Uterus (tissue), 2 donors: Measurements from ENCODE around the gene CNDP2.

Source experiments
- CTCF ChIP-seq, 4 experiments: fragments of 200-600 bp in 2 of 4; fragments of 450-650 bp in 2 of 4; sonication (generic) in 2 of 4; IDR thresholded peaks; one replicate each; pipeline ENCODE4 v1.5.1; 2016 to 2019; ENCODE audit warnings: antibody characterized with exemption in 4 of 4, mild to moderate bottlenecking in 2 of 4, moderate library complexity in 1 of 4
- POLR2A ChIP-seq, 2 donors: fragments of 450-650 bp; IDR thresholded peaks; one replicate each; pipeline ENCODE4 v1.6.1; 2016; ENCODE audit warnings: antibody characterized with exemption in 2 of 2, mild to moderate bottlenecking in 1 of 2, moderate library complexity in 1 of 2

- TF ChIP-seq CTCF (IDR thresholded peaks at IDR 0.05) = no peak
- no peak for TF ChIP-seq POLR2A (IDR thresholded peaks at IDR 0.05)
Measured at GRCh38 chr18:74450626-74451025, 45.5 kb upstream of the CNDP2 start.
